ENCODE data around the gene KCTD3. TPM values are rescaled to one million over a fixed set of nuclear protein-coding genes. Genes with fewer than 3 reads are reported as not detected.

KCTD3 gene
- total and polyA plus RNA-seq, 2 donors (not counting 3 experiments of a cell fraction or from before 2014, with no cell fraction given): 19.1 to 28.3 TPM

GRCh38 chr1:215594640-215595039 lies 27.5 kb downstream of the KCTD3 start:
- Histone ChIP-seq H3K9ac (replicated peaks; ENCODE audit: extremely low read depth, insufficient read depth, low read length) (no peak overlapping the region), H3K27ac (ENCODE audit: insufficient read depth, low read depth, low read length) (no peak overlapping the region), H3K9me1 (replicated peaks; ENCODE audit: control insufficient read depth, extremely low read depth, insufficient read depth, low read length) (no peaks in the 10 kb centered on the region), H3K27me3 (ENCODE audit: control insufficient read depth in 2 of 2, insufficient read depth in 2 of 2, low read length in 2 of 2) (no peaks in the 10 kb centered on the region), H3K4me3 (replicated peaks in 1 of 3; ENCODE audit: insufficient read depth in 1 of 3, low read depth in 1 of 3, low read length in 3 of 3) (no peak overlapping the region), H3K36me3 (ENCODE audit: control insufficient read depth in 2 of 2, extremely low read depth in 1 of 2, insufficient read depth in 2 of 2, low read length in 2 of 2) (no peaks in the 10 kb centered on the region), H2AFZ (ENCODE audit: low read depth, low read length) (no peak overlapping the region), H3K79me2 (ENCODE audit: control insufficient read depth, insufficient read depth, low read length) (no peaks in the 10 kb centered on the region), H3K9me3 (replicated peaks; ENCODE audit: control insufficient read depth, insufficient read depth, low read length) (no peaks in the 10 kb centered on the region), H3K4me1 (ENCODE audit: control insufficient read depth, extremely low read depth, insufficient read depth, low read length) (no peaks in the 10 kb centered on the region), H3K4me2 (ENCODE audit: insufficient read depth, low read length) (no peak overlapping the region), H4K20me1 (replicated peaks; ENCODE audit: control insufficient read depth, extremely low read depth, insufficient read depth, low read length) (no peaks in the 10 kb centered on the region)
- dilution Hi-C loops (cut with MboI; ENCODE audit: extremely low pct_ligation_motif_present, low sequenced_read_pairs) (no loop called here), intact Hi-C loops (cut with micrococcal nuclease) (no loop called here)
- POLR2A ChIA-PET: no interaction called here
- TF ChIP-seq FOS (IDR thresholded peaks at IDR 0.05; ENCODE audit: borderline replicate concordance, insufficient read depth, low read length) (no peak), POLR2A (IDR thresholded peaks at IDR 0.05; ENCODE audit: low read depth, low read length) (no peak)
- no TSS peak for BruUV-seq (replicated peaks)
- FAIRE-seq: no peak
- CTCF ChIA-PET: interaction anchor here (0.9 kb wide), 1 partner anchor 10 kb away, joined by 5 read pairs; no protein-coding TSS in a partner anchor
- DNase-seq (ENCODE audit: low read depth, low spot score): no peak

DNA sequence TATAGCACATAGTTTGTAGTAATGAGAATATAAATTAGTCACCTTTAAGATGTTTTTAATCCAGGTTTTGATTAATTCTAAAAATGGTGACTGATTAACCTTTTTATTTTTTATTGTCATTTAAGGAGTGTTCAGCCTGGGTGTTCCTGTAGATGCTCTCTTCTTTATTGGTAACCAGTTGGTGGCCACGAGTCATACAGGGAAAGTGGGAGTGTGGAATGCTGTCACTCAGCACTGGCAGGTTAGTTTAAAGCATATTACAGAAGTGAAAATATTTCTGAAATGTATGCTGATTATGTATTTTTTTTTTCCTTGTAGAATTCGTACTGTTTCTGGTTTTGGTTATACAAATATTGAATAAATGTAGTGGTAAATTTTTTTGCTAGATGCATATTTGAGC lies 28.1 kb downstream of the KCTD3 start:
- ChIA-PET POLR2A (no interaction called here), CTCF (interaction anchor here (0.9 kb wide), 1 partner anchor 9 kb away, joined by 5 read pairs; no protein-coding TSS in a partner anchor)
- Histone ChIP-seq H3K9me3 (replicated peaks; ENCODE audit: control insufficient read depth, insufficient read depth, low read length) (no peaks in the 10 kb centered on the region), H3K4me3 (replicated peaks in 1 of 3; ENCODE audit: insufficient read depth in 1 of 3, low read depth in 1 of 3, low read length in 3 of 3) (no peak overlapping the region), H2AFZ (ENCODE audit: low read depth, low read length) (no peak overlapping the region), H3K27me3 (ENCODE audit: control insufficient read depth in 2 of 2, insufficient read depth in 2 of 2, low read length in 2 of 2) (no peaks in the 10 kb centered on the region), H3K9me1 (replicated peaks; ENCODE audit: control insufficient read depth, extremely low read depth, insufficient read depth, low read length) (no peaks in the 10 kb centered on the region), H3K79me2 (ENCODE audit: control insufficient read depth, insufficient read depth, low read length) (no peaks in the 10 kb centered on the region), H3K4me2 (ENCODE audit: insufficient read depth, low read length) (no peak overlapping the region), H3K9ac (replicated peaks; ENCODE audit: extremely low read depth, insufficient read depth, low read length) (no peak overlapping the region), H4K20me1 (replicated peaks; ENCODE audit: control insufficient read depth, extremely low read depth, insufficient read depth, low read length) (no peaks in the 10 kb centered on the region), H3K27ac (ENCODE audit: insufficient read depth, low read depth, low read length) (no peak overlapping the region), H3K4me1 (ENCODE audit: control insufficient read depth, extremely low read depth, insufficient read depth, low read length) (no peaks in the 10 kb centered on the region), H3K36me3 (ENCODE audit: control insufficient read depth in 2 of 2, extremely low read depth in 1 of 2, insufficient read depth in 2 of 2, low read length in 2 of 2) (no peaks in the 10 kb centered on the region)
- intact Hi-C loops (cut with micrococcal nuclease): no loop called here
- dilution Hi-C loops (cut with MboI; ENCODE audit: extremely low pct_ligation_motif_present, low sequenced_read_pairs): no loop called here
- no peak for TF ChIP-seq FOS (IDR thresholded peaks at IDR 0.05; ENCODE audit: borderline replicate concordance, insufficient read depth, low read length)
- TF ChIP-seq POLR2A (IDR thresholded peaks at IDR 0.05; ENCODE audit: low read depth, low read length): no peak
- TF ChIP-seq MYC (IDR thresholded peaks at IDR 0.05; ENCODE audit: low read depth, low read length): no peak
- no peak for TF ChIP-seq JUN (IDR thresholded peaks at IDR 0.05; ENCODE audit: borderline replicate concordance, insufficient read depth, insufficient read length, low read depth)
- TF ChIP-seq EZH2 (IDR thresholded peaks at IDR 0.05; ENCODE audit: borderline replicate concordance, low read depth, low read length, severe bottlenecking): no peak
- TF ChIP-seq, protein P1, sequence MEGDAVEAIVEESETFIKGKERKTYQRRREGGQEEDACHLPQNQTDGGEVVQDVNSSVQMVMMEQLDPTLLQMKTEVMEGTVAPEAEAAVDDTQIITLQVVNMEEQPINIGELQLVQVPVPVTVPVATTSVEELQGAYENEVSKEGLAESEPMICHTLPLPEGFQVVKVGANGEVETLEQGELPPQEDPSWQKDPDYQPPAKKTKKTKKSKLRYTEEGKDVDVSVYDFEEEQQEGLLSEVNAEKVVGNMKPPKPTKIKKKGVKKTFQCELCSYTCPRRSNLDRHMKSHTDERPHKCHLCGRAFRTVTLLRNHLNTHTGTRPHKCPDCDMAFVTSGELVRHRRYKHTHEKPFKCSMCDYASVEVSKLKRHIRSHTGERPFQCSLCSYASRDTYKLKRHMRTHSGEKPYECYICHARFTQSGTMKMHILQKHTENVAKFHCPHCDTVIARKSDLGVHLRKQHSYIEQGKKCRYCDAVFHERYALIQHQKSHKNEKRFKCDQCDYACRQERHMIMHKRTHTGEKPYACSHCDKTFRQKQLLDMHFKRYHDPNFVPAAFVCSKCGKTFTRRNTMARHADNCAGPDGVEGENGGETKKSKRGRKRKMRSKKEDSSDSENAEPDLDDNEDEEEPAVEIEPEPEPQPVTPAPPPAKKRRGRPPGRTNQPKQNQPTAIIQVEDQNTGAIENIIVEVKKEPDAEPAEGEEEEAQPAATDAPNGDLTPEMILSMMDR (IDR thresholded peaks at IDR 0.05; ENCODE audit: extremely low read depth in 1 of 2, insufficient read depth in 1 of 2, low read depth in 1 of 2, low read length in 2 of 2): no peak
- no peak for TF ChIP-seq MAX (IDR thresholded peaks at IDR 0.05; ENCODE audit: insufficient read depth, insufficient read length)
- no peak for TF ChIP-seq GATA2 (IDR thresholded peaks at IDR 0.05; ENCODE audit: insufficient read depth, insufficient read length, low read depth, low read length)
- DNase-seq (ENCODE audit: low read depth, low spot score): no peak
- FAIRE-seq: no peak
- BruUV-seq (replicated peaks): no TSS peak
